ENCODE results near the gene GJD4.

DNA sequence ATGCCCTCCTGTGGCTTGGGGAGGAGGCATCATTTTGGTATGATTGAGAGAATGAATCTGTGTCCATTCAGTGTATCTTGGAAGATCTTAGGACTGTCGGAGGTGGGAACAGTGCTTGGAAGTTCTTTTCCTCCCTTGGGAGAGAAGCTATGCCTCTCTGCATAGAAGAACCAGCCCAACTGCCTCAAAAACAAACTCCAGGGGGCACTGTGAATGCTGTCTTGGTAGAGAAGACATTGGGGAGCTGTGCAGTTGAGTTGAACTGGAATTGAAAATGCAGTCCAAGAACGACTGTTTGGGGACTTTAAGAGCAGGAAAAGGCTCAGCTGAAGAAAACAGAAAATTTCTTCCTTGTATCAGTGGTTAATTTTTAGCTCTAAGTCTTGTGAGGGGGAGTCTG lies 4.9 kb upstream of the GJD4 start:
- TF ChIP-seq POLR2A (IDR thresholded peaks at IDR 0.05; ENCODE audit: low read length) (no peak), GATA1 (IDR thresholded peaks at IDR 0.05; ENCODE audit: low read depth, low read length) (no peak)
